HepG2 (cell line): ENCODE data around the gene LASP1. TPM values are rescaled to one million over a fixed set of nuclear protein-coding genes. Genes with fewer than 3 reads are reported as not detected.

Source experiments
- HDAC1 ChIP-seq: sonication (generic); formaldehyde crosslinking; IDR thresholded peaks from 2 replicates; pipeline ENCODE4 v1.5.1; 2020; ENCODE audit warnings: mild to moderate bottlenecking, missing genetic modification reagents
- MAZ ChIP-seq, 2 experiments: sonication (generic) in 1 of 2; formaldehyde crosslinking in 1 of 2; IDR thresholded peaks; 2 replicates each; pipeline versions ENCODE4 v1.5.0 to v1.6.1; 2012 to 2020; ENCODE audit warnings: low read depth in 2 of 2, mild to moderate bottlenecking in 2 of 2, borderline replicate concordance in 1 of 2, improper control_type of control experiment in 1 of 2, low read length in 1 of 2, missing genetic modification reagents in 1 of 2, moderate library complexity in 1 of 2
- MBNL3 ChIP-seq: fragments of 250-450 bp; sonication (Bioruptor Pico); conservative IDR thresholded peaks from 2 replicates; pipeline ENCODE4 v1.8.0; 2022; ENCODE audit warnings: mild to moderate bottlenecking, inconsistent platforms
- MXD4 ChIP-seq: IDR thresholded peaks from 2 replicates; pipeline ENCODE4 v1.6.1; 2016; ENCODE audit warnings: mild to moderate bottlenecking, missing biosample characterization, missing genetic modification reagents
- NAIF1 ChIP-seq: sonication (generic); formaldehyde crosslinking; IDR thresholded peaks from 2 replicates; pipeline ENCODE4 v1.5.0; 2020; ENCODE audit warnings: mild to moderate bottlenecking, missing genetic modification reagents, borderline replicate concordance
- SPEN ChIP-seq: sonication (generic); formaldehyde crosslinking; IDR thresholded peaks from 2 replicates; pipeline ENCODE4 v1.5.1; 2020; ENCODE audit warnings: low read depth, mild to moderate bottlenecking, missing genetic modification reagents
- YEATS4 ChIP-seq: sonication (generic); formaldehyde crosslinking; IDR thresholded peaks from 2 replicates; pipeline ENCODE4 v1.4.0; 2020; ENCODE audit warnings: missing genetic modification reagents, borderline replicate concordance
- ZFP82 ChIP-seq: sonication (generic); formaldehyde crosslinking; IDR thresholded peaks from 2 replicates; pipeline ENCODE4 v1.5.1; 2020; ENCODE audit warnings: mild to moderate bottlenecking, missing genetic modification reagents, borderline replicate concordance
- ZMYM3 ChIP-seq: sonication (generic); formaldehyde crosslinking; IDR thresholded peaks from 2 replicates; pipeline ENCODE4 v1.5.1; 2020; ENCODE audit warnings: mild to moderate bottlenecking, missing genetic modification reagents
- ZNF232 ChIP-seq: sonication (generic); formaldehyde crosslinking; IDR thresholded peaks from 2 replicates; pipeline ENCODE4 v1.4.0; 2020; ENCODE audit warnings: missing genetic modification reagents, borderline replicate concordance
- ZNF44 ChIP-seq: sonication (generic); formaldehyde crosslinking; IDR thresholded peaks from 2 replicates; pipeline ENCODE4 v1.5.1; 2020; ENCODE audit warnings: mild to moderate bottlenecking, missing genetic modification reagents
- ZNF562 ChIP-seq: sonication (generic); formaldehyde crosslinking; IDR thresholded peaks from 2 replicates; pipeline ENCODE4 v1.8.0; 2022; ENCODE audit warnings: missing genetic modification reagents, borderline replicate concordance
- polyA plus RNA-seq, 8 experiments: library from polyadenylated mRNA; depleted of rRNA in 3 of 8; stranded (reverse) in 7 of 8; unstranded in 1 of 8; fragments of >200 nt; fragmentation: Illumina TruSeq in 4 of 8; extraction: Trizol in 4 of 8; gene quantifications; 2 replicates each; pipeline versions ENCODE4 v1.2.1 to v1.2.3, GENCODE V29; 2011 to 2016; ENCODE audit warnings: low read depth in 4 of 8, missing spikeins in 1 of 8, mixed read lengths in 1 of 8; ENCODE audit not compliant: insufficient read depth in 1 of 8
- total RNA-seq, 5 experiments: library from RNA; depleted of rRNA; stranded (reverse); fragments of >200 nt; fragmentation: Illumina TruSeq; extraction: Trizol; gene quantifications; 2 replicates each; pipeline ENCODE4 v1.2.3, GENCODE V29; 2016; ENCODE audit warnings: low read depth in 1 of 5
- TF ChIP-seq, protein P1 (sequence below): IDR thresholded peaks from 2 replicates; pipeline ENCODE4 v1.6.1; 2016; ENCODE audit warnings: control low read depth
- TF ChIP-seq, protein P2 (sequence below): sonication (generic); formaldehyde crosslinking; IDR thresholded peaks from 2 replicates; pipeline ENCODE4 v1.5.0; 2020; ENCODE audit warnings: mild to moderate bottlenecking, missing genetic modification reagents, moderate library complexity
- TF ChIP-seq, protein P3 (sequence below): sonication (generic); formaldehyde crosslinking; IDR thresholded peaks from 2 replicates; pipeline ENCODE4 v1.5.1; 2020; ENCODE audit warnings: missing genetic modification reagents, mild to moderate bottlenecking, borderline replicate concordance
- TF ChIP-seq, protein P4 (sequence below): sonication (generic); formaldehyde crosslinking; IDR thresholded peaks from 2 replicates; pipeline ENCODE4 v1.4.0; 2020; ENCODE audit warnings: missing genetic modification reagents
- TF ChIP-seq, protein P5 (sequence below): sonication (generic); formaldehyde crosslinking; conservative IDR thresholded peaks from 2 replicates; pipeline ENCODE4 v1.4.0; 2020; ENCODE audit warnings: missing genetic modification reagents

LASP1 gene
- total and polyA plus RNA-seq, 2 of the 13 experiments (the other 11 are each of a cell fraction or from before 2014, with no cell fraction given), result 70.1 to 97.0 TPM

DNA sequence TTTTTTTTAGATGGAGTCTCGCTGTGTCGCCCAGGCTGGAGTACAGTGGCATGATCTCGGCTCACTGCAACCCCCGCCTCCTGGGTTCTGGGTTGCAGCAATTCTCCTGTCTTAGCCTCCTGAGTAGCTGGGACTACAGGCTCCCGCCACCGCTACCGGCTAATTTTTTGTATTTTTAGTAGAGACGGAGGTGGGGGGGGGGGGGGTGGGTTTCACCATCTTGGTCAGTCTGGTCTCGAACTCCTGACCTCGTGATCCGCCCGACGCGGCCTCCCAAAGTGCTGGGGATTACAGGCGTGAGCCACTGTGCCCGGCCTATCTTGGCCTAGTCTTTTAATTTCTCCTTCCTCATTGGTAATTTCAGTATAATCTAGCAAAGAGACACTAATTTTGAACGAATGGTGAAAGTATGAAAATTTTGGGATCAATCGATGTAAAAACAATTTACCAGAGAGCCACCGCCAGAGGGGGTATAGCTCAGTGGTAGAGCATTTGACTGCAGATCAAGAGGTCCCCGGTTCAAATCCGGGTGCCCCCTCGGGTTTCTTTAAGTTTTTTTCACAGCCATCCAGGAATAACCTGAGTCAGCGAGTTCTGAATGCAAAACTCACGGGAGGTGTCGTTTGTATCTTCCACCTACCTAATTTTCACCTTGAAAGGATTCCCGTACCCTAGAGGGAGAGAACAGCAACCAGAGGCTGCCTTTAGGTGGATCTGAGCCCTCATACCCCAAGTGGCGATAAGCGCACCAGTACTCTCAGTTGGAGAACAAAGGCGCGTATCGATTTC, 2.5 kb upstream of the LASP1 start (continued):
- TF ChIP-seq, protein P1, sequence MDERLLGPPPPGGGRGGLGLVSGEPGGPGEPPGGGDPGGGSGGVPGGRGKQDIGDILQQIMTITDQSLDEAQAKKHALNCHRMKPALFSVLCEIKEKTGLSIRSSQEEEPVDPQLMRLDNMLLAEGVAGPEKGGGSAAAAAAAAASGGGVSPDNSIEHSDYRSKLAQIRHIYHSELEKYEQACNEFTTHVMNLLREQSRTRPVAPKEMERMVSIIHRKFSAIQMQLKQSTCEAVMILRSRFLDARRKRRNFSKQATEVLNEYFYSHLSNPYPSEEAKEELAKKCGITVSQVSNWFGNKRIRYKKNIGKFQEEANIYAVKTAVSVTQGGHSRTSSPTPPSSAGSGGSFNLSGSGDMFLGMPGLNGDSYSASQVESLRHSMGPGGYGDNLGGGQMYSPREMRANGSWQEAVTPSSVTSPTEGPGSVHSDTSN (CRISPR knock-in tag), result no peak
- TF ChIP-seq MBNL3 (no peak), ZFP82 (0 out of 2 replicates have a peak, but pooled peaks have one; percentile 15), ZMYM3 (peak; percentile 70), YEATS4 (CRISPR knock-in tag) (0 out of 2 replicates have a peak, but pooled peaks have one; percentile 34), ZNF44 (CRISPR knock-in tag) (0 out of 2 replicates have a peak, but pooled peaks have one; percentile 36), MAZ (IDR thresholded peaks at IDR 0.05; ENCODE audit: borderline replicate concordance, low read depth, low read length) (peak; percentile 14; the same call in 1 of the 2 replicates), MAZ (CRISPR knock-in tag; IDR thresholded peaks at IDR 0.05; ENCODE audit: low read depth) (no peak), NAIF1 (no peak; the same call in 1 of the 2 replicates), SPEN (CRISPR knock-in tag) (no peak; the same call in 1 of the 2 replicates), ZNF232 (CRISPR knock-in tag) (peak; percentile 68; the same call in 1 of the 2 replicates), HDAC1 (CRISPR knock-in tag) (no peak), ZNF562 (CRISPR knock-in tag) (no peak), MXD4 (CRISPR knock-in tag) (peak; percentile 25)
- TF ChIP-seq, protein P2, sequence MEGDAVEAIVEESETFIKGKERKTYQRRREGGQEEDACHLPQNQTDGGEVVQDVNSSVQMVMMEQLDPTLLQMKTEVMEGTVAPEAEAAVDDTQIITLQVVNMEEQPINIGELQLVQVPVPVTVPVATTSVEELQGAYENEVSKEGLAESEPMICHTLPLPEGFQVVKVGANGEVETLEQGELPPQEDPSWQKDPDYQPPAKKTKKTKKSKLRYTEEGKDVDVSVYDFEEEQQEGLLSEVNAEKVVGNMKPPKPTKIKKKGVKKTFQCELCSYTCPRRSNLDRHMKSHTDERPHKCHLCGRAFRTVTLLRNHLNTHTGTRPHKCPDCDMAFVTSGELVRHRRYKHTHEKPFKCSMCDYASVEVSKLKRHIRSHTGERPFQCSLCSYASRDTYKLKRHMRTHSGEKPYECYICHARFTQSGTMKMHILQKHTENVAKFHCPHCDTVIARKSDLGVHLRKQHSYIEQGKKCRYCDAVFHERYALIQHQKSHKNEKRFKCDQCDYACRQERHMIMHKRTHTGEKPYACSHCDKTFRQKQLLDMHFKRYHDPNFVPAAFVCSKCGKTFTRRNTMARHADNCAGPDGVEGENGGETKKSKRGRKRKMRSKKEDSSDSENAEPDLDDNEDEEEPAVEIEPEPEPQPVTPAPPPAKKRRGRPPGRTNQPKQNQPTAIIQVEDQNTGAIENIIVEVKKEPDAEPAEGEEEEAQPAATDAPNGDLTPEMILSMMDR (CRISPR knock-in tag), result peak; percentile 55
- TF ChIP-seq, protein P3, sequence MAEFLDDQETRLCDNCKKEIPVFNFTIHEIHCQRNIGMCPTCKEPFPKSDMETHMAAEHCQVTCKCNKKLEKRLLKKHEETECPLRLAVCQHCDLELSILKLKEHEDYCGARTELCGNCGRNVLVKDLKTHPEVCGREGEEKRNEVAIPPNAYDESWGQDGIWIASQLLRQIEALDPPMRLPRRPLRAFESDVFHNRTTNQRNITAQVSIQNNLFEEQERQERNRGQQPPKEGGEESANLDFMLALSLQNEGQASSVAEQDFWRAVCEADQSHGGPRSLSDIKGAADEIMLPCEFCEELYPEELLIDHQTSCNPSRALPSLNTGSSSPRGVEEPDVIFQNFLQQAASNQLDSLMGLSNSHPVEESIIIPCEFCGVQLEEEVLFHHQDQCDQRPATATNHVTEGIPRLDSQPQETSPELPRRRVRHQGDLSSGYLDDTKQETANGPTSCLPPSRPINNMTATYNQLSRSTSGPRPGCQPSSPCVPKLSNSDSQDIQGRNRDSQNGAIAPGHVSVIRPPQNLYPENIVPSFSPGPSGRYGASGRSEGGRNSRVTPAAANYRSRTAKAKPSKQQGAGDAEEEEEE (CRISPR knock-in tag), result 0 out of 2 replicates have a peak, but pooled peaks have one; percentile 59
- TF ChIP-seq, protein P4, sequence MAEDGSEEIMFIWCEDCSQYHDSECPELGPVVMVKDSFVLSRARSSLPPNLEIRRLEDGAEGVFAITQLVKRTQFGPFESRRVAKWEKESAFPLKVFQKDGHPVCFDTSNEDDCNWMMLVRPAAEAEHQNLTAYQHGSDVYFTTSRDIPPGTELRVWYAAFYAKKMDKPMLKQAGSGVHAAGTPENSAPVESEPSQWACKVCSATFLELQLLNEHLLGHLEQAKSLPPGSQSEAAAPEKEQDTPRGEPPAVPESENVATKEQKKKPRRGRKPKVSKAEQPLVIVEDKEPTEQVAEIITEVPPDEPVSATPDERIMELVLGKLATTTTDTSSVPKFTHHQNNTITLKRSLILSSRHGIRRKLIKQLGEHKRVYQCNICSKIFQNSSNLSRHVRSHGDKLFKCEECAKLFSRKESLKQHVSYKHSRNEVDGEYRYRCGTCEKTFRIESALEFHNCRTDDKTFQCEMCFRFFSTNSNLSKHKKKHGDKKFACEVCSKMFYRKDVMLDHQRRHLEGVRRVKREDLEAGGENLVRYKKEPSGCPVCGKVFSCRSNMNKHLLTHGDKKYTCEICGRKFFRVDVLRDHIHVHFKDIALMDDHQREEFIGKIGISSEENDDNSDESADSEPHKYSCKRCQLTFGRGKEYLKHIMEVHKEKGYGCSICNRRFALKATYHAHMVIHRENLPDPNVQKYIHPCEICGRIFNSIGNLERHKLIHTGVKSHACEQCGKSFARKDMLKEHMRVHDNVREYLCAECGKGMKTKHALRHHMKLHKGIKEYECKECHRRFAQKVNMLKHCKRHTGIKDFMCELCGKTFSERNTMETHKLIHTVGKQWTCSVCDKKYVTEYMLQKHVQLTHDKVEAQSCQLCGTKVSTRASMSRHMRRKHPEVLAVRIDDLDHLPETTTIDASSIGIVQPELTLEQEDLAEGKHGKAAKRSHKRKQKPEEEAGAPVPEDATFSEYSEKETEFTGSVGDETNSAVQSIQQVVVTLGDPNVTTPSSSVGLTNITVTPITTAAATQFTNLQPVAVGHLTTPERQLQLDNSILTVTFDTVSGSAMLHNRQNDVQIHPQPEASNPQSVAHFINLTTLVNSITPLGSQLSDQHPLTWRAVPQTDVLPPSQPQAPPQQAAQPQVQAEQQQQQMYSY (CRISPR knock-in tag), result no peak
- TF ChIP-seq, protein P5, sequence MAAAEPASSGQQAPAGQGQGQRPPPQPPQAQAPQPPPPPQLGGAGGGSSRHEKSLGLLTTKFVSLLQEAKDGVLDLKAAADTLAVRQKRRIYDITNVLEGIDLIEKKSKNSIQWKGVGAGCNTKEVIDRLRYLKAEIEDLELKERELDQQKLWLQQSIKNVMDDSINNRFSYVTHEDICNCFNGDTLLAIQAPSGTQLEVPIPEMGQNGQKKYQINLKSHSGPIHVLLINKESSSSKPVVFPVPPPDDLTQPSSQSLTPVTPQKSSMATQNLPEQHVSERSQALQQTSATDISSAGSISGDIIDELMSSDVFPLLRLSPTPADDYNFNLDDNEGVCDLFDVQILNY (CRISPR knock-in tag), result no peak
